ENCODE results near the gene ENC1.
A peak's percentile ranks its signal among the peaks of the same experiment; 100 is the strongest.

ENC1 gene

GRCh38 chr5:74657165-74657564, 16.6 kb upstream of the ENC1 start:
- DNase-seq (ENCODE audit: low spot score) = no peak

- DNase-seq (ENCODE audit: low spot score) = no peak
Measured at GRCh38 chr5:74655716-74656115, 15.2 kb upstream of the ENC1 start.

GRCh38 chr5:74655206-74655605, 14.7 kb upstream of the ENC1 start:
- DNase-seq (ENCODE audit: low spot score) = no peak

- DNase-seq (ENCODE audit: low spot score) = no peak
Measured at GRCh38 chr5:74653991-74654390, 13.5 kb upstream of the ENC1 start.

GRCh38 chr5:74652576-74652975, 12.0 kb upstream of the ENC1 start:
- DNase-seq (ENCODE audit: low spot score) = no peak

- DNase-seq (ENCODE audit: low spot score) = no peak
Measured at GRCh38 chr5:74651710-74652109, 11.2 kb upstream of the ENC1 start.

GRCh38 chr5:74649421-74649973, 9.0 kb upstream of the ENC1 start:
- no peak for DNase-seq (ENCODE audit: low spot score)

- DNase-seq (ENCODE audit: low spot score) = peak; percentile 63
Measured at GRCh38 chr5:74648835-74649293, 8.3 kb upstream of the ENC1 start.

- DNase-seq (ENCODE audit: low spot score) = no peak
Measured at GRCh38 chr5:74647096-74647495, 6.6 kb upstream of the ENC1 start.

GRCh38 chr5:74643111-74643562, 2.6 kb upstream of the ENC1 start:
- DNase-seq (ENCODE audit: low spot score) = no peak

- DNase-seq (ENCODE audit: low spot score) = no peak
Measured at GRCh38 chr5:74642543-74642863, 2.0 kb upstream of the ENC1 start.

- DNase-seq (ENCODE audit: low spot score) = peak; percentile 81
Measured at GRCh38 chr5:74641735-74642542, 1.4 kb upstream of the ENC1 start.

GRCh38 chr5:74640954-74641734, 616 bp upstream of the ENC1 start:
- peak; percentile 70 for DNase-seq (ENCODE audit: low spot score)

- no peak for DNase-seq (ENCODE audit: low spot score)
Measured at GRCh38 chr5:74639807-74640449, 600 bp downstream of the ENC1 start.

GRCh38 chr5:74638970-74639806, 1.3 kb downstream of the ENC1 start:
- no peak for DNase-seq (ENCODE audit: low spot score)

GRCh38 chr5:74638544-74638969, 2.0 kb downstream of the ENC1 start:
- DNase-seq (ENCODE audit: low spot score) = no peak

GRCh38 chr5:74636552-74636951, 4.0 kb downstream of the ENC1 start:
- DNase-seq (ENCODE audit: low spot score) = no peak

GRCh38 chr5:74636149-74636548, 4.4 kb downstream of the ENC1 start:
- DNase-seq (ENCODE audit: low spot score) = no peak

- no peak for DNase-seq (ENCODE audit: low spot score)
Measured at GRCh38 chr5:74634611-74635286, 5.8 kb downstream of the ENC1 start.

- no peak for DNase-seq (ENCODE audit: low spot score)
Measured at GRCh38 chr5:74633695-74634094, 6.8 kb downstream of the ENC1 start.

GRCh38 chr5:74632947-74633356, 7.6 kb downstream of the ENC1 start:
- DNase-seq (ENCODE audit: low spot score) = no peak

Data from putamen (tissue), 1 donor.